Dendritic cell treated with granulocyte-macrophage colony-stimulating factor and Interleukin-4, amounts not matched to agents 40 ng/mL and 50 ng/mL, for 4 days (primary cell): ENCODE data around the gene SYCE3.
A peak's percentile ranks its signal among the peaks of the same experiment; 100 is the strongest.

Source experiments
- H3K27ac Mint-ChIP-seq: one replicate; pipeline ENCODE4 v1.8.0; 2022; ENCODE audit warnings: mild to moderate bottlenecking, mixed read lengths
- H3K27me3 Mint-ChIP-seq: one replicate; pipeline ENCODE4 v1.8.0; 2022; ENCODE audit warnings: mild to moderate bottlenecking, mixed read lengths
- H3K36me3 Mint-ChIP-seq: one replicate; pipeline ENCODE4 v1.8.0; 2022; ENCODE audit warnings: low read depth, mixed read lengths
- H3K4me1 Mint-ChIP-seq: one replicate; pipeline ENCODE4 v1.8.0; 2022; ENCODE audit warnings: low read depth, mixed read lengths
- H3K4me3 Mint-ChIP-seq: one replicate; pipeline ENCODE4 v1.8.0; 2022; ENCODE audit warnings: mild to moderate bottlenecking, moderate library complexity, mixed read lengths
- H3K9me3 Mint-ChIP-seq: one replicate; pipeline ENCODE4 v1.8.0; 2022; ENCODE audit warnings: mixed read lengths
- intact Hi-C: fragments of 100-400 bp; cut with micrococcal nuclease; formaldehyde crosslinking; loops from one replicate; pipeline ENCODE4 v1.15.0; 2022

Gene SYCE3

DNA sequence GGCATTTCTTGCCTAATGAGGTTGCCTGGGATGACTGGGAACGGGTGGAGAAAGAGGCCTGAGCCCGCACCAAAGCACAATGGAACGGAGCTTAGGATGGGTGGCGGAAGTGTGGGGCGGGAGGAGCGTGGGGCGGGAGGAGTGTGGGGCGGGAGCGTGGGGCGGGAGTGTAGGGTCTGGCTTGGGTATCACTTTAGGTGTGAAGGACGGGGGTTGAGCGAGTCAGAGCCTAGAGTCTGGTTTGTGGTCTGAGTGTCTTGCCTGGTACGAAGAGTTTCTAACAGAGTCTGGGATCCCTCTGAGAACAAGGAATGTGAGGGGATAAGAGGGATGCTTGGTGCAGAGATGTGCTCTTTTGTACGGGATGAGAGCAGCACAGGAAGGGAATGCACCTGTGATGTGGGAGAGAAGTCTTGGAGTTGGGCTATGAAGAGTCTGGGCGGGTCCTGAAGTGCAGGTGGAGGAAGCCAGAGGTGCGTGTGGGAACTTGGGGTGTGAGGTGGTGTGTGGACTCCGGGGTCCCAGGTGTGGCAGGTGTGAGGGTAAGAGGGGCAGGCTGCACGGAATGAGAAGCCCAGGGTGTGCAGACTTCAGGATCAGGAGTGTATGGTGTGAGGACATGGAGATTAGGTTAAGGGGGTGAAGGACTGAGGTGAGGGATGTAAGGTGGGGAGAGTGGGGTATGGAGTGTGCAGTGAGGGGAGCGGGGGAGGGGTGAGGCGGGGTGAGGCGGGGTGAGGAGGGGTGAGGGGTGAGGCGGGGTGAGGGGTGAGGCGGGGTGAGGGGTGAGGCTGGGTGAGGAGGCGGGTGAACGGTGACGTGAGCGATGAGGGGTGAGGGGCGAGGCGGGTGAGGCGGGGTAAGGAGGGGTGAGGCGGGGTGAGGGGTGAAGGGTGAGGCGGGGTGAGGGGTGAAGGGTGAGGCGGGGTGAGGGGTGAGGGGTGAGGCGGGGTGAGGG lies 1.0 kb downstream of the SYCE3 start:
- peaks cover 17% of the 10 kb centered on the region for H3K4me1 Mint-ChIP-seq
- intact Hi-C loops: loop anchor here (1.0 to 2.0 kb wide), 3 partner anchors 17 to 53 kb away; partner anchors contain the start of genes NCAPH2 and SCO2
- peak overlapping the region; percentile 59 for H3K4me3 Mint-ChIP-seq
- H3K27ac Mint-ChIP-seq: peak overlapping the region; percentile 67
- H3K27me3 Mint-ChIP-seq: peaks cover 14% of the 10 kb centered on the region
- no peaks in the 10 kb centered on the region for H3K36me3 Mint-ChIP-seq
- H3K9me3 Mint-ChIP-seq: no peaks in the 10 kb centered on the region

DNA sequence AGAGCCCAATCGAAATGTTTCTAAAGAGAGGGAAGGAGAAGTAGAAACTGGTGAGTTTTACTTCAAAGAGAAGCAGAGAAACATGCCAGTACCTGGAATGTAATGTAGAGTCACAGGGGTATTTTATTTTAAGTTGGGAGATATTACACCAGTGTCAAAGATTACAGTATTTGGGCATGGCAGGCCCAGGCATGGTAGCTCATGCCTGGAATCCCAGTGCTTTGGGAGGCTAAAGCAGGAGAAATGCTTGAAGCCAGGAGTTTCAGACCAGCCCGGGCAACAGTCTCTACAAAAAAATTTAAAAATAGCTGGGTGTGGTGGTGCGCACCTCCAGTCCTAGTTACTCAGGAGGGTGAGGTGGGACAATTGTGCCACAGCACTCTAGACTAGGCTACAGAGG lies 2.7 kb downstream of the SYCE3 start:
- no peak overlapping the region for H3K4me3 Mint-ChIP-seq
- peaks cover 17% of the 10 kb centered on the region for H3K4me1 Mint-ChIP-seq
- no peak overlapping the region for H3K27ac Mint-ChIP-seq
- intact Hi-C loops: no loop called here
- H3K36me3 Mint-ChIP-seq: no peaks in the 10 kb centered on the region
- peaks cover 14% of the 10 kb centered on the region for H3K27me3 Mint-ChIP-seq
- no peaks in the 10 kb centered on the region for H3K9me3 Mint-ChIP-seq

DNA sequence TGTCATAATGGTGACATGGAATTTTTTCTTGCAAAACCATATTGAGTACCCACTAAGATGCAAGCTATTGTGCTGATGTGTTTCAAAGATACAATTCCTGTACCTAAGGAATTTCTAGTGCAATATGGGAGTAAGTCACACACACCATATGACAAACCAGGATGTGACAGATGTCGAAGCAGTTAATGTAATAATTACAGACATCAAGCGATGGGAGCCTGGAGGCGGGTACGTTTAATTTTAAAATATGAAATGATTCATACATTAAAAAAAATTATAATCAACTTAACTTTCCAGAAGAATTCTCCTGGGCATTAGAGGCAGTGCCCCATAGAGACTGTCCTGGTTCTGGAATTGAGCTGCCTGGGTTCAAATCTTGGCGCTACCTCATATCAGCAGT lies 6.0 kb downstream of the SYCE3 start:
- Mint-ChIP-seq H3K27me3 (peaks cover 2% of the 10 kb centered on the region), H3K9me3 (no peaks in the 10 kb centered on the region), H3K4me3 (no peak overlapping the region), H3K4me1 (peaks cover 5% of the 10 kb centered on the region), H3K36me3 (no peaks in the 10 kb centered on the region), H3K27ac (no peak overlapping the region)
- intact Hi-C loops: no loop called here

DNA sequence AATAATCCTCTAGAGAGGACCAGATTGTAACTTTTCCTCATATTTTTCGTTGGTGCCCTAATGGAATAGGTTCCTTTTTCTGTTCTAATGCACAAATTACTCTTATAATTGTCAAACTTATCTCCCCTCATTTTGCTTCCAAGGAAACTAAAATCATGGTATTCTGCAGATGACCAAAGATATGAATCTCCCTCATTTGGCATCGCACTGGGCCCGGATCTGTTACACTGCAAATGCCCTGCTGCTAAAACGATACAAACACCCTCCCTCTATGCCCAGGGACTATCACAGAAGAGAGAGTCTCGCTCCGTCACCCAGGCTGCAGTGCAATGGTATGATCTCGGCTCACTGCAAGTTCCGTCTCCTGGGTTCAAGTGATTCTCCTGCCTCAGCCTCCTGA lies 9.4 kb downstream of the SYCE3 start:
- Mint-ChIP-seq H3K4me3 (no peak overlapping the region), H3K9me3 (no peaks in the 10 kb centered on the region), H3K4me1 (peaks cover 20% of the 10 kb centered on the region), H3K27me3 (peaks cover 11% of the 10 kb centered on the region), H3K36me3 (no peaks in the 10 kb centered on the region), H3K27ac (no peak overlapping the region)
- intact Hi-C loops: no loop called here

DNA sequence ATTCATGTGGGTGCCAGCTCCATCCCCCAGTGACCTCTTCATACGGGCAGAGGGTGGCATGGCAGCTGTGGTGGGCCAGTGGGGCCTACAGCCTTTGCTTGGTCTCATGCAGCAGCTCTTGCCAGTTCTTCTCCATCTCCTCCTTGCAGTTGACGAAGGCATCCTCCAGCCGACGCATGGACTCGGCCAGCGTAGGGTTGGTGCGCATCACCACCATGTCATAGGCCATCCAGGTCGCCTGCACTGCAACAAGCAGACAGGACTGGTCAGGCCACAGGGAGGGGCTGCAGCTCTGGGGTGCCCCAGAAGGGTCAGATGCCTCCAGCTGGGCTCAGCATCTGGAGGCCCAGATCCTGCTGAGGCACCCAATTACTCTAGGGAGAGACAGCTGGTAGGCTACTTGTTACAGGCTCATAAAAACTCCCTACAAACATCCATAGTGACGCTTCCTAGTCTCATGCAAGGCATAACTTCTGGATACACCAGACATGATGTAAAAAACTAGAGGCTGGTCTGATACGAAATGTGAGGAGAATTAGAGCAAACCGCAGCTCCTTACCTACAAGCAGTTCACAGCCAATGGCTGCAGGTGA lies 11.5 kb downstream of the SYCE3 start:
- Mint-ChIP-seq H3K4me3 (no peak overlapping the region), H3K27me3 (peaks cover 24% of the 10 kb centered on the region), H3K4me1 (peaks cover 25% of the 10 kb centered on the region), H3K9me3 (no peaks in the 10 kb centered on the region), H3K27ac (no peak overlapping the region), H3K36me3 (no peaks in the 10 kb centered on the region)
- intact Hi-C loops: no loop called here

DNA sequence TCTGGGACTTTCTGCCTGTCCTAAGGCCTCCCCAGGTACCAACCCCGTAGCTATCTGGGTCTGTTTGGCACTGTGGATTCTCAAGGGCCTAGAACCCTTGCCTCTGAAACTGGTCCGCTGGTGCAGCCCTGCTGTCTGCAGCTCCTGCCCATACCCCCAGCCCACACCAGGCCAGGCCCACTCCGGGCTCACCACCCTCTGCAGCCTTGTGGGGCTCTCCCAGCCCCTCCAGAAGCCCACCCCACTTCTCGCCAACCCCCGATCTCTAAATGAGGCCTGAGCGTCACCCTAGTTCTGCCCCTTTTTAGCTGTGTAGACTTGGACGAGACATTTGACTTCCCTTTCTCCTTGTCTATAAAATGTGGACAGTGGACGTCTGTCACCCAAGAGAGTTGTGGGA lies 12.3 kb downstream of the SYCE3 start:
- Mint-ChIP-seq H3K4me3 (no peak overlapping the region), H3K27me3 (peaks cover 26% of the 10 kb centered on the region), H3K4me1 (peaks cover 28% of the 10 kb centered on the region), H3K27ac (no peak overlapping the region), H3K9me3 (no peaks in the 10 kb centered on the region), H3K36me3 (no peaks in the 10 kb centered on the region)
- intact Hi-C loops: no loop called here

DNA sequence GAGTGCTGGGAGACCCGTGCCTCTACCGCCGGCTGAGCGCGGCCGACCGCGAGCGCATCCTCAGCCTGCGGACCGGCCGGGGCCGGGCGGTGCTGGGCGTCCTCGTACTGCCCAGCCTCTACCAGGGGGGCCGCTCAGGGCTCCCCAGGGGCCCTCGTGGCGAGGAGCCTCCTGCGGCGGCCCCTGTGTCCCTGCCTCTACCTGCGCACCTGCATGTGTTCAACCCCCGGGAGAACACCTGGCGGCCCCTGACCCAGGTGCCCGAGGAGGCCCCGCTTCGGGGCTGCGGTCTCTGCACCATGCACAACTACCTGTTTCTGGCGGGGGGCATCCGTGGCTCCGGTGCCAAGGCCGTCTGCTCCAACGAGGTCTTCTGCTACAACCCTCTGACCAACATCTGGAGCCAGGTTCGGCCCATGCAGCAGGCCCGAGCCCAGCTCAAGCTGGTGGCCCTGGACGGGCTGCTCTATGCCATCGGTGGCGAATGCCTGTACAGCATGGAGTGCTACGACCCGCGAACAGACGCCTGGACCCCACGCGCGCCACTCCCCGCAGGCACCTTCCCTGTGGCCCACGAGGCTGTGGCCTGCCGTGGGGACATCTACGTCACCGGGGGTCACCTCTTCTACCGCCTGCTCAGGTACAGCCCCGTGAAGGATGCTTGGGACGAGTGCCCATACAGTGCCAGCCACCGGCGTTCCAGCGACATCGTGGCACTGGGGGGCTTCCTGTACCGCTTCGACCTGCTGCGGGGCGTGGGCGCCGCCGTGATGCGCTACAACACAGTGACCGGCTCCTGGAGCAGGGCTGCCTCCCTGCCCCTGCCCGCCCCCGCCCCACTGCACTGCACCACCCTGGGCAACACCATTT lies 13.6 kb downstream of the SYCE3 start:
- H3K27me3 Mint-ChIP-seq: peaks cover 27% of the 10 kb centered on the region
- intact Hi-C loops: no loop called here
- H3K9me3 Mint-ChIP-seq: no peaks in the 10 kb centered on the region
- peaks cover 39% of the 10 kb centered on the region for H3K4me1 Mint-ChIP-seq
- H3K4me3 Mint-ChIP-seq: peak overlapping the region; percentile 57
- no peaks in the 10 kb centered on the region for H3K36me3 Mint-ChIP-seq
- peak overlapping the region; percentile 76 for H3K27ac Mint-ChIP-seq

DNA sequence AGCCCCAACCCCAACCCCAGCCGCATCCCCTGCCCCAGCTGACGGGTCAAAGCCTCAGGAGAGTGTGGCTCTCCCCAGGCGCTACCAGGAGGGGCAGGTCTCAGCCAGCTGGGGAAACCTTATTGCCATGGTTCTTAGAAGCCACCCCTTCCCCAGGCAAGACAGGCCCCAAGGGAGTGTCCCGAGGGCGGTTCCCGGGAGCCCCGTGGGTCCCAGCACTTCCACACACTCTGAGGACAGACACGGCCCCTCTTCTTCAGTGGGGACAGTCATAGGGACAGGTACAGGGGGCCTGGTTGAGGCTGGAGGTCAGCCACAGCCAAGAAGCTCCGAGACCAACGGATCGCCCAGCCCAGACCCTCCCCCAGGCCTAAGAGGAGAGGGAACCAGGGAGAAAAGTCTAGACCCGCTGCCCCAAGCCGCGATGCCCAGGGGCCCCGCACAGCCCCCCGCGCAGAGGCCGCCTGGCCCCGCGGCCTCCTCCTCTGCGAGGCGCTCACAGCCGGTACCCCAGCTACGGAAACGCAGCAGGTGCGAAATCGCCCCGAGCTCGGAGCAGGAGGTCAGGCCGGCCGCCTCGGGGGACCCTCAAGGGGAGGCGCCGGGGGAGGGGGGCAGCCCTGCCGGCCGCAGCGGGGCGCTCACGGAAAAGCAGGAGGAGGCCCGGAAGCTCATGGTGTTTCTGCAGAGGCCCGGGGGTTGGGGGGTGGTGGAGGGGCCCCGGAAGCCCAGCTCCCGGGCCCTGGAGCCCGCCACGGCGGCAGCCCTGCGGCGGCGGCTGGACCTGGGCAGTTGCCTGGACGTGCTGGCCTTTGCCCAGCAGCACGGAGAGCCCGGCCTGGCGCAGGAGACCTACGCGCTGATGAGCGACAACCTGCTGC lies 14.4 kb downstream of the SYCE3 start:
- Mint-ChIP-seq H3K27me3 (peaks cover 27% of the 10 kb centered on the region), H3K9me3 (no peaks in the 10 kb centered on the region), H3K4me3 (peak overlapping the region; percentile 34), H3K4me1 (peaks cover 39% of the 10 kb centered on the region), H3K36me3 (no peaks in the 10 kb centered on the region), H3K27ac (peak overlapping the region; percentile 64)
- intact Hi-C loops: no loop called here

DNA sequence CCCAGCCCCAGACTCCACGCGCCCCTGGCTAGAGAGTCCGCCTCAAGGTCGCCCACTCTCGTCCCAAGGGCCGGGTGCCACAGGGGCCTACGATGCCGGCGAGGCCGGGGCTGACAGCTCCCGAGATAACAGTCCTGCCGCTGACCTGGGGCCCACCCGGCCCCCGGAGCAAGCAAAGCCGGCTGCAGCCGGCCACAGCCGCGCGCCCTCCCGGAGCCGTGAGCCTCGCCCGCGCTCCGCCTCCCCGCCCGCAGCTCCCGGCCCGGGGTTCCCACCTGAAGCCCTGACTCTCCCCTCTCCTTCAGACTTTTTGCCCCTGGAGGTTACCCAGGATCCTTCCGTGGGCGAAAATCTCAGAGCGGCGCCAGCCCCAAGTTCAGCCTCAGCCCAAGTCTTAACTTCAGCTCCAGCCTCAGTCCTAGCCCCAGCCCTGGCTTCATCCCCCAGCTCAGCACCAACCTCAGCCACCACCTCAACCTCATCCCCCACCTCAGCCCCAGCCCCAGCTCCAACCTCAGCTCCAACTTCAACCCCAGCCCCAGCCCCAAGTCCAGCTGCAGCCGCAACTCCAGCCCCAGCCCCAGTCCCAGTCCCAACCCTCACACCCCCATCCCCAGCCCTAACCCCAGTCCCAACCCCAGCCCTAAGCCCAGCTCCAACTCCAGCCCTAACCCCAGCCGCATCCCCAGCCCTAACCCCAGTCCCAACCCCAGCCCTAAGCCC lies 15.3 kb downstream of the SYCE3 start:
- H3K27me3 Mint-ChIP-seq: peaks cover 27% of the 10 kb centered on the region
- peak overlapping the region; percentile 44 for H3K4me3 Mint-ChIP-seq
- intact Hi-C loops: no loop called here
- no peaks in the 10 kb centered on the region for H3K9me3 Mint-ChIP-seq
- H3K36me3 Mint-ChIP-seq: peaks cover 5% of the 10 kb centered on the region
- H3K4me1 Mint-ChIP-seq: peaks cover 44% of the 10 kb centered on the region
- peak overlapping the region; percentile 64 for H3K27ac Mint-ChIP-seq

DNA sequence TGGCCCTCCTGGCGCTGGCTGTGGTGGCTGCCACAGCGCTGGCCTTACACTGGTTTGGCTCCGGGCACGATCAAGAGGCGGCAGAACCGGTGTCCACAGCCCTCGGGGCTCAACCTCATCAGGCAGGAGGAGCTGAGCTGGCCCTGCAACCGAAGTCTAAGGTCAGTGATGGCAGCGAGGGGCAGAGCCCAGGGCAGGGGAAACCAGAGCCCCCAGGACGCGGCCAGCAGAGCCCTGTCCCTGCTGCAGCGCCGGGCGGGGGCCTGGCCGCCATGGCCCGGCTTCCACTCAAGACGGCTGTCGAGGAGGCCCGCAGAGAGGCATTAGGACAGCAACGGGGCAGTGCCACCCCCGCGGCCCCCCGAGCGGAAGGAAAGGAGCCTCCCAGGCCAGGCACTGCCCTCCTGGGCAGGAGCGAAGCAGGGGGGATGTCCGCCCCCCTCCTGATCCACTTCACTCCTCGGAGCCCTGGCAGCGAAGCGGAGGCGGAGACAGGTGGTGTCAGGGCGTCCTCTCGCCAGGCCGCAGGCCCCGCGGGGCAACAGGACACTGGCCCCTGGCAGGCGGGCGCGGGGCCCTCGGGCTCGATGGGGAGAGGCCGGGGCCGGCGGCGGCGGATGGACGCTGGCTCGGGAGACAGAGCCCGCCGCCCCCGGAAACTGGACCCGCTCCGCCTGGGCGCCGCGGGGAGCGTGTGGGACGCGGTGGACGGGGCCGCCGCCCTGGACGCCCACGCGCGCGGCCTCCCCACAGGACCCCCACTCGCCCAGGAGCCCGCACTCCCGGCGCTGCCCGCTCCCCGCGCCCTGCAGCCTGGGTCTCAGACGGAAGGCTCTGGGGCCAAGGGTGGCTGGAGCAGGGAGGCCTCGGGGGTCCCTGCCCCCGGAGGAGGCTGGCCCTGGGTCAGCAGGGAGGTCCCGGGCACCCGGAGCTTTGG lies 16.1 kb downstream of the SYCE3 start:
- peaks cover 46% of the 10 kb centered on the region for H3K4me1 Mint-ChIP-seq
- H3K36me3 Mint-ChIP-seq: peaks cover 8% of the 10 kb centered on the region
- peaks cover 27% of the 10 kb centered on the region for H3K27me3 Mint-ChIP-seq
- peak overlapping the region; percentile 95 for H3K27ac Mint-ChIP-seq
- H3K4me3 Mint-ChIP-seq: no peak overlapping the region
- H3K9me3 Mint-ChIP-seq: no peaks in the 10 kb centered on the region
- intact Hi-C loops: no loop called here

DNA sequence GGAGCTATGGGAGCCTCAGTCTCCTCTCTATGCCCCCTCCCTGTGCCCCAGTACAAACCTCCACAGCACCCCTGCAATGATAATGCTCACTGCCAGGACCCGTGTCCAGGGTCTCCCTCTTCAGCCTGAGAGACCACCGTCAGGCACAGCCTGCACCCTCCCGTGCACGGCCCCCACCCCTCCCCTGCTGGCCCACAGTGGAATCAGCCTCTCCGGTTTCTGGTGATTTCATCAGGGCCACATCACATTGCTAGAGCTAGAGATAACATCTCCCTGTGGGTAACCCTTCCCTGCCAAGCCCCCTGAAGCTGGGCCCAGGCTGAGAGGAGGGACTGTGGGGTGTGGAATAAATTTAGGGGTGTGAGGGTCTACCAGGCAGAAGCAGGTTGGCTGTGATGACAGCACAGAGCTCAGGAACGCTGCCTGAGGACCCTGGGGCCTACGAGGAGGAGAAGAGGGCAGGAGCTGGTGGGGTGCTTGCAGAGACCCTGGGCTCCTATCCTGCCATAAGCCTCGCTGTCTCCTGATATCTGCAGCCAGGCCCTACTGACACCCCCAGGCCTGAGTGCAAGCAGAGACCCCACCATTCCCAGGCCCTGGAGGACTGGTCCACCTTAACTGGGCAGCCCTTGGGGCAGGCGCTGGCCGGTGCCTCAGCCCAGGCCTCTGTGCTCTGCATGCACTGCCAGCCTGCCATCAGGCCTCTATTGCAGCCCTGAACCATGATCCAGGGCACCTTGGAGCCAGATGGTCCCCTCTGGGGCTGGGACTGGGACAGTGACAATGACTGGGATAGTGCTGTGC lies 17.0 kb downstream of the SYCE3 start, which contains the start of gene KLHDC7B:
KLHDC7B (plus strand) TSS at position 378 of the 804 bp plus-strand sequence; CDS start at position 723, 345 bp downstream.
- Mint-ChIP-seq H3K4me3 (no peak within 1 kb of the TSS), H3K36me3 (peaks cover 8% of the 10 kb centered on the region), H3K4me1 (peaks cover 50% of the 10 kb centered on the region), H3K9me3 (no peaks in the 10 kb centered on the region), H3K27me3 (peaks cover 27% of the 10 kb centered on the region), H3K27ac (peak within 1 kb of the TSS; percentile 95)
- intact Hi-C loops: loop anchor here (2.0 kb wide), 2 partner anchors 19 to 75 kb away; no protein-coding TSS in a partner anchor
